Endodermal cell (in vitro differentiated cells): Measurements from ENCODE around the gene E2F6. TPM values are rescaled to one million over a fixed set of nuclear protein-coding genes. Genes with fewer than 3 reads are reported as not detected.

Experiments
- DNase-seq: peaks from one replicate; pipeline ENCODE4 v3.0.0-alpha.2; 2017
- H3K27ac ChIP-seq: 2 replicates; pipeline ENCODE4 v1.5.1; 2013; ENCODE audit warnings: mild to moderate bottlenecking, low read depth, low read length, moderate library complexity
- H3K27me3 ChIP-seq: 2 replicates; pipeline ENCODE4 v1.6.1; 2013; ENCODE audit warnings: mild to moderate bottlenecking, low read length, moderate library complexity; ENCODE audit not compliant: insufficient read depth, control insufficient read depth, poor library complexity, severe bottlenecking
- H3K36me3 ChIP-seq: 2 replicates; pipeline ENCODE4 v1.7.0; 2013; ENCODE audit warnings: mild to moderate bottlenecking, low read length, moderate library complexity; ENCODE audit not compliant: control insufficient read depth, insufficient read depth
- H3K4me1 ChIP-seq: one replicate; pipeline ENCODE4 v1.7.0; 2013; ENCODE audit warnings: low read length; ENCODE audit not compliant: control insufficient read depth, insufficient read depth
- H3K4me3 ChIP-seq: 2 replicates; pipeline ENCODE4 v1.5.1; 2013; ENCODE audit warnings: mild to moderate bottlenecking, low read length, moderate library complexity
- H3K9ac ChIP-seq: 2 replicates; pipeline ENCODE4 v1.6.1; 2013; ENCODE audit warnings: mild to moderate bottlenecking, low read length, moderate library complexity; ENCODE audit not compliant: poor library complexity, severe bottlenecking; ENCODE audit errors: extremely low read depth
- H3K9me3 ChIP-seq: 2 replicates; pipeline ENCODE4 v1.6.1; 2013; ENCODE audit warnings: mild to moderate bottlenecking, low read length, moderate library complexity; ENCODE audit not compliant: control insufficient read depth
- H3K27ac Mint-ChIP-seq: 2 replicates; pipeline ENCODE4 v1.8.0; 2020; ENCODE audit warnings: mixed read lengths
- H3K27me3 Mint-ChIP-seq: 2 replicates; pipeline ENCODE4 v1.8.0; 2021; ENCODE audit warnings: mild to moderate bottlenecking, mixed read lengths; ENCODE audit not compliant: insufficient read depth
- H3K36me3 Mint-ChIP-seq: 2 replicates; pipeline ENCODE4 v1.8.0; 2020; ENCODE audit warnings: low read depth, mixed read lengths
- H3K4me1 Mint-ChIP-seq: 2 replicates; pipeline ENCODE4 v1.8.0; 2020; ENCODE audit warnings: mixed read lengths
- H3K4me3 Mint-ChIP-seq: 2 replicates; pipeline ENCODE4 v1.8.0; 2020; ENCODE audit warnings: mild to moderate bottlenecking, moderate library complexity, mixed read lengths
- H3K9me3 Mint-ChIP-seq: 2 replicates; pipeline ENCODE4 v1.8.0; 2020; ENCODE audit warnings: mild to moderate bottlenecking, mixed read lengths
- CTCF ChIP-seq: fragments of 200-600 bp; sonication (generic); conservative IDR thresholded peaks from 2 replicates; pipeline ENCODE4 v1.5.0; 2021; ENCODE audit warnings: antibody characterized with exemption, mild to moderate bottlenecking
- WGBS, 2 experiments: methylation state at CpG; one replicate each; pipeline versions ENCODE4 v1.1.5 to v1.1.7; 2013; ENCODE audit warnings: missing lambda C conversion rate in 2 of 2, mixed read lengths in 1 of 2; ENCODE audit not compliant: insufficient coverage in 1 of 2, insufficient read length in 1 of 2; 5-methylcytosine and 5-hydroxymethylcytosine counted together
- total RNA-seq, 2 donors: library from RNA; stranded (reverse); fragmentation: NEBNext Ultra II Directional in 1 of 2; extraction: Animal tissue kit (Norgen Biotek cat#: 25700) in 1 of 2; gene quantifications; 2 replicates in 1 of 2; 3 replicates in 1 of 2; pipeline ENCODE4 v1.2.1, GENCODE V29; 2021

The E2F6 gene
- total RNA-seq, 2 donors from 2014 or later = 24.9 to 30.3 TPM

- Histone ChIP-seq H3K27ac (no peak overlapping the region), H3K36me3 (no peaks in the 10 kb centered on the region), H3K4me1 (no peaks in the 10 kb centered on the region), H3K4me3 (no peak overlapping the region), H3K9ac (no peak overlapping the region), H3K9me3 (peaks cover 7% of the 10 kb centered on the region), H3K27me3 (no peaks in the 10 kb centered on the region)
- no peak overlapping the region for H3K4me3 Mint-ChIP-seq
- H3K36me3 Mint-ChIP-seq = peaks cover 1% of the 10 kb centered on the region
- no peak for DNase-seq
- no peak for TF ChIP-seq CTCF
- H3K4me1 Mint-ChIP-seq = no peaks in the 10 kb centered on the region
- peaks cover 15% of the 10 kb centered on the region for H3K9me3 Mint-ChIP-seq
- no peak overlapping the region for H3K27ac Mint-ChIP-seq
- 93 to 94% methylated on average over 3 to 5 of the region's 5 CpGs for WGBS, 2 experiments
- no peaks in the 10 kb centered on the region for H3K27me3 Mint-ChIP-seq
Measured at GRCh38 chr2:11412449-11412810, 53.5 kb downstream of the E2F6 start.

- H3K4me3 ChIP-seq = no peak overlapping the region
- no peak overlapping the region for H3K27ac ChIP-seq
- H3K4me1 ChIP-seq = no peaks in the 10 kb centered on the region
- H3K36me3 Mint-ChIP-seq = peaks cover 1% of the 10 kb centered on the region
- TF ChIP-seq CTCF = peak; percentile 90
- H3K9me3 ChIP-seq = peaks cover 2% of the 10 kb centered on the region
- H3K27ac Mint-ChIP-seq = no peak overlapping the region
- H3K36me3 ChIP-seq = no peaks in the 10 kb centered on the region
- peaks cover 1% of the 10 kb centered on the region for H3K27me3 Mint-ChIP-seq
- WGBS, 2 experiments = 74 to 76% methylated on average over 11 of the region's 11 CpGs
- H3K4me1 Mint-ChIP-seq = no peaks in the 10 kb centered on the region
- H3K9ac ChIP-seq = no peak overlapping the region
- H3K9me3 Mint-ChIP-seq = peaks cover 10% of the 10 kb centered on the region
- no peak overlapping the region for H3K4me3 Mint-ChIP-seq
- no peaks in the 10 kb centered on the region for H3K27me3 ChIP-seq
- peak; percentile 81 for DNase-seq
Measured at GRCh38 chr2:11411768-11412448, 54.1 kb downstream of the E2F6 start.

- Mint-ChIP-seq H3K27ac (no peak overlapping the region), H3K4me3 (no peak overlapping the region), H3K9me3 (peaks cover 4% of the 10 kb centered on the region), H3K4me1 (no peaks in the 10 kb centered on the region), H3K27me3 (peaks cover 2% of the 10 kb centered on the region), H3K36me3 (peaks cover under 1% of the 10 kb centered on the region)
- DNase-seq = no peak
- no peak overlapping the region for H3K4me3 ChIP-seq
- no peak overlapping the region for H3K9ac ChIP-seq
- no peaks in the 10 kb centered on the region for H3K36me3 ChIP-seq
- no peaks in the 10 kb centered on the region for H3K4me1 ChIP-seq
- 88% methylated on average over 1 of the region's 1 CpG; no CpG with 5 or more reads in 1 of the 2 experiments for WGBS, 2 experiments
- no peaks in the 10 kb centered on the region for H3K9me3 ChIP-seq
- H3K27me3 ChIP-seq = no peaks in the 10 kb centered on the region
- TF ChIP-seq CTCF = no peak
- H3K27ac ChIP-seq = no peak overlapping the region
Measured at GRCh38 chr2:11411244-11411643, 54.7 kb downstream of the E2F6 start.
